Body of pancreas (tissue), 4 donors: ENCODE results near the gene AGBL4. TPM values are rescaled to one million over a fixed set of nuclear protein-coding genes. Genes with fewer than 3 reads are reported as not detected.

ENCODE experiments used
- ATAC-seq: fragments of 150-250 bp; one replicate; pipeline ENCODE4 v1.9.1; 2016
- DNase-seq, 4 donors: peaks; one replicate each; pipeline ENCODE4 v3.0.0-alpha.2; 2019
- H3K27ac ChIP-seq, 4 donors: fragments of 200-600 bp; sonication (generic); 1 replicate in 3 of 4; 2 replicates in 1 of 4; pipeline versions ENCODE4 v1.5.1 to v1.6.1; 2016 to 2019; ENCODE audit warnings: mild to moderate bottlenecking in 1 of 4, mixed read lengths in 1 of 4, moderate library complexity in 1 of 4
- H3K27me3 ChIP-seq, 2 donors: fragments of 200-600 bp; sonication (generic); one replicate each; pipeline ENCODE4 v1.6.0; 2016; ENCODE audit warnings: mild to moderate bottlenecking in 1 of 2
- H3K36me3 ChIP-seq, 2 donors: fragments of 200-600 bp; sonication (generic); replicated peaks in 1 of 2; 2 replicates each; pipeline ENCODE4 v1.5.1; 2016; ENCODE audit warnings: low read depth in 2 of 2; ENCODE audit not compliant: insufficient read depth in 1 of 2
- H3K4me1 ChIP-seq: fragments of 200-600 bp; sonication (generic); one replicate; pipeline ENCODE4 v1.6.0; 2016
- H3K4me3 ChIP-seq, 2 donors: fragments of 200-600 bp; sonication (generic); 1 replicate in 1 of 2; 2 replicates in 1 of 2; pipeline ENCODE4 v1.5.1; 2016 to 2019
- H3K9me3 ChIP-seq, 3 donors: fragments of 200-600 bp; sonication (generic); 1 replicate in 2 of 3; 2 replicates in 1 of 3; pipeline ENCODE4 v1.5.1; 2016
- CTCF ChIP-seq, 7 experiments: fragments of 450-650 bp in 4 of 7; fragments of 200-600 bp in 3 of 7; sonication (generic) in 3 of 7; IDR thresholded peaks; one replicate each; pipeline ENCODE4 v1.5.1; 2016 to 2019; ENCODE audit warnings: antibody characterized with exemption in 7 of 7
- POLR2A ChIP-seq, 3 donors: fragments of 450-650 bp; IDR thresholded peaks; one replicate each; pipeline ENCODE4 v1.6.1; 2016; ENCODE audit warnings: antibody characterized with exemption in 3 of 3, mild to moderate bottlenecking in 2 of 3
- WGBS, 2 donors: methylation state at CpG; one replicate each; pipeline ENCODE4 v1.1.5; 2017; 5-methylcytosine and 5-hydroxymethylcytosine counted together
- intact Hi-C: fragments of 100-400 bp; cut with DNase I; formaldehyde crosslinking; loops from one replicate; pipeline ENCODE4 v1.15.1; 2023
- total RNA-seq, 2 donors: library from RNA; depleted of rRNA; stranded (reverse); fragments of >200 nt; gene quantifications; one replicate each; pipeline ENCODE4 v1.1.0, GENCODE V29; 2016

AGBL4 gene
- total RNA-seq, 2 donors from 2014 or later, result 0.33 to 0.78 TPM

DNA sequence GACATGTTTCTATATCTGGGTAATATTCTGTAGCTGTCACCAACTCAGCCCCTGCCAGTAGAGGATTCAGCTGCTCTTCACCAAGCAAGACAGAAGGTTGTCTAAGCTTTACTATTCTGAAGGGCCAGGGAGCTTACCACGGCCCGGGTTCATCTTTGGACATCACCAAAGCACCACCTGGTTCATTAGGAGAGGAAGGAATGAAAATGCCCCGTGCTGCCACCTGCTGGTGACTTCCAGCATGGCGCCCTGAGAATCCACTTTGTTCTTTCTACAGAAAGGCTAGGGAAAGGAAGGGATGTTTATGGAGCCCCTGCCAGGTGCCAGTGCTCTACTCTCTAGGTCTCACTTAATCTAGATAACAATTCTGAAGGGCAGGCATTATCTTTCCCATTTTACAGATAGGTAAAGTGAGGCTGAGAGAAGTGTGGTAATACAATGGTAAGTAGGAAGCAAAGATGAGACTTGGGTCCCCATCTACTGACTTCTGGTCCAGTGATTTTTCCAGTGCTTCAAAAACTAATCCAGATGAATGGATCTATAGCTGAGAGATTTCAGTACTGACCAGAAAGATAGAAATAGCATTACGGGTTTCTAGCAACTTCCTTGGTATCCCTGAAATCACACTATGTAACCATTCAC is 1326.6 kb downstream of the AGBL4 start:
- Histone ChIP-seq H3K36me3 (no peaks in the 10 kb centered on the region), H3K27ac (no peak overlapping the region), H3K4me3 (no peak overlapping the region), H3K27me3 (no peaks in the 10 kb centered on the region), H3K9me3 (no peaks in the 10 kb centered on the region), H3K4me1 (no peaks in the 10 kb centered on the region)
- TF ChIP-seq CTCF (IDR thresholded peaks at IDR 0.05), result peak; percentile 62 to 94 (median 70)
- TF ChIP-seq POLR2A (IDR thresholded peaks at IDR 0.05), result no peak
- DNase-seq, result peak; percentile 50 to 74 (median 61)
- intact Hi-C loops, result no loop called here
- 14 to 21% methylated on average over 5 of the region's 5 CpGs for WGBS, 2 donors
- ATAC-seq, result no peak

DNA sequence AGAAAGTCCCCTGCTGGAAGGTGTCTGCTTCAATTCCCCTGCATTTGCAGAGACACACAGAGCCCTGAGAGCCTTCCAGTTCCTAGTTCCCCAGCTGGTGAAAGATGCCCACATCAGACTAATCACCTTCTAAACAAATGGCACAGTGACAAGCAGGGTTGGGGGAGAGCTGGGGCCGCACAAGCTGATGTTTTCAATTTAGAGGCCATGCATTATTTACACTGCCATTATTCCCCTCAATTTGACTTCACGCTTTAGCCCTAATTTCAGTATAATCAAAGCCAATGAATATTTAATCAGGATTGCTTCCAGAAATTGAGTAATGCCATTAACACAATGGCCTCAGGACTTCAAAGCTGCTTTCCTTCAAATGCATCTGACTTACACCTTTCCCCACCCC is 1328.6 kb downstream of the AGBL4 start:
- intact Hi-C loops, result no loop called here
- Histone ChIP-seq H3K27ac (no peak overlapping the region), H3K9me3 (no peaks in the 10 kb centered on the region), H3K4me1 (no peaks in the 10 kb centered on the region), H3K4me3 (no peak overlapping the region), H3K36me3 (no peaks in the 10 kb centered on the region), H3K27me3 (no peaks in the 10 kb centered on the region)
- no peak for DNase-seq
- 63 to 64% methylated on average over 2 of the region's 2 CpGs for WGBS, 2 donors
- no peak for TF ChIP-seq CTCF (IDR thresholded peaks at IDR 0.05)
- TF ChIP-seq POLR2A (IDR thresholded peaks at IDR 0.05), result no peak
- no peak for ATAC-seq

GRCh38 chr1:48693674-48694320 is 1330.0 kb downstream of the AGBL4 start:
- Histone ChIP-seq H3K36me3 (no peaks in the 10 kb centered on the region), H3K4me3 (no peak overlapping the region), H3K9me3 (no peaks in the 10 kb centered on the region), H3K27me3 (no peaks in the 10 kb centered on the region), H3K4me1 (no peaks in the 10 kb centered on the region), H3K27ac (no peak overlapping the region)
- intact Hi-C loops, result no loop called here
- no peak for TF ChIP-seq CTCF (IDR thresholded peaks at IDR 0.05)
- TF ChIP-seq POLR2A (IDR thresholded peaks at IDR 0.05), result no peak
- no peak for ATAC-seq
- DNase-seq, result no peak
- 51 to 57% methylated on average over 11 to 12 of the region's 12 CpGs for whole genome bisulfite sequencing, 2 donors

DNA sequence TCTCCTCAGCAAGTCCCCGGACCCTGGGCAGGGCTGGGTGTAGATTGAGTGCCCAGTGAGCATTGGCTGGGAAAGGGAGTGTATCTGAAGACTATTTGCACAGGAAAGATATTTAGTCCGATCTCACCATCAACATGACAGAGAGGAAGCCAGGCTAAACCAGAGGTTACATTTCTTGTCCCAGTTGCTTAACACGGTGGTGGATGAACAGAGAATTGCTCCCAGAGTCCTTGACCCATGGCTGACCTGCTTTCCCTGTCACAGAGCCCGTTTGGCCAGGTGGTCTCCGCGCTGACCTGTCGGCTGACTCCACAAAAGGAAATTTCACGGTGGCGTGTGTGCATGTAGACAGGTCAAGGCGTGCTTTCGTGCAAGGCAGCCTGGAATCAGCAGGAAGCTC is 1330.6 kb downstream of the AGBL4 start:
- no peaks in the 10 kb centered on the region for H3K4me1 ChIP-seq
- no peaks in the 10 kb centered on the region for H3K36me3 ChIP-seq
- no peak for TF ChIP-seq CTCF (IDR thresholded peaks at IDR 0.05)
- TF ChIP-seq POLR2A (IDR thresholded peaks at IDR 0.05), result no peak
- no peak overlapping the region for H3K4me3 ChIP-seq
- intact Hi-C loops, result no loop called here
- DNase-seq, result no peak
- H3K27me3 ChIP-seq, result no peaks in the 10 kb centered on the region
- H3K27ac ChIP-seq, result no peak overlapping the region
- no peak for ATAC-seq
- H3K9me3 ChIP-seq, result no peaks in the 10 kb centered on the region
- 40 to 44% methylated on average over 11 of the region's 11 CpGs for WGBS, 2 donors

GRCh38 chr1:48692235-48692634 is 1331.5 kb downstream of the AGBL4 start:
- Histone ChIP-seq H3K36me3 (no peaks in the 10 kb centered on the region), H3K27ac (no peak overlapping the region), H3K27me3 (no peaks in the 10 kb centered on the region), H3K9me3 (no peaks in the 10 kb centered on the region), H3K4me3 (no peak overlapping the region), H3K4me1 (no peaks in the 10 kb centered on the region)
- DNase-seq (no peak), ATAC-seq (no peak)
- intact Hi-C loops, result no loop called here
- 64 to 70% methylated on average over 9 of the region's 9 CpGs for WGBS, 2 donors
- no peak for TF ChIP-seq POLR2A (IDR thresholded peaks at IDR 0.05)
- no peak for TF ChIP-seq CTCF (IDR thresholded peaks at IDR 0.05)
